ENCODE measurements around the gene SMARCAD1. TPM values are rescaled to one million over a fixed set of nuclear protein-coding genes. Genes with fewer than 3 reads are reported as not detected.

SMARCAD1 gene
- polyA plus RNA-seq, 1 of the 3 experiments (the other 2 are of a cell fraction), result 10.7 TPM

DNA sequence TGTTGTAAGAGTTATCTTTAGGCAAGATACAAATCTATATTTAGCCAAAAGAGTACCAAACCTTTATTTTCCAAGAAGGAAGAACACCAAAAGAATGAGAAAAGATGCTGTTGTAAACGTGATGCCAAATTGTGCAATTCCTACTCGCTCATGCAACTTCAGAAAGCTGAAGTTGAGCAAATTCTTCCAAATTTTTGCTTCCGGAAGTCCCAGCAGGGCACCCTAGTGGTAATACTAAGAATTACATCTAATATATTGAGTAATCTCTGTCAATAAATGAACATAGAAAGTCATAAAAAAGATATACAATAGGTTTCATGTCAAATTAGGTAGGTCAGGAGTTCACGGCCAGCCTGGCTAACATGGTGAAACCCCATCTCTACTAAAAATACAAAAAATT, 36.0 kb upstream of the SMARCAD1 start:
- Histone ChIP-seq H3K27me3 (ENCODE audit: insufficient read depth) (no peaks in the 10 kb centered on the region), H3K9me3 (no peaks in the 10 kb centered on the region), H3K4me1 (ENCODE audit: control insufficient read depth in 1 of 2, insufficient read depth in 2 of 2, low read depth in 1 of 2, low read length in 1 of 2) (peaks cover 0 to 3% of the 10 kb centered on the region in 2 experiments; a peak in 1 of 4 replicates), H3F3A (replicated peaks; ENCODE audit: insufficient read depth) (no peaks in the 10 kb centered on the region), H3K36me3 (replicated peaks in 1 of 2; ENCODE audit: control insufficient read depth in 1 of 2, insufficient read depth in 2 of 2, low read length in 1 of 2) (no peaks in the 10 kb centered on the region), H3K4me2 (no peak overlapping the region), H3K4me3 (ENCODE audit: low read depth in 2 of 2, low read length in 1 of 2) (no peak overlapping the region), H3K9me2 (no peaks in the 10 kb centered on the region), H3K79me2 (ENCODE audit: insufficient read depth) (no peaks in the 10 kb centered on the region), H3K27ac (ENCODE audit: low read depth in 2 of 2, low read length in 1 of 2) (no peak overlapping the region), H2AFZ (ENCODE audit: low read depth) (no peak overlapping the region), H3K9ac (no peak overlapping the region), H4K20me1 (ENCODE audit: insufficient read depth) (no peaks in the 10 kb centered on the region)
- ChIA-PET CTCF (interaction anchor here (0.9 to 1.5 kb wide), 3 partner anchors 13 to 25 kb away, joined by 3 to 4 read pairs (median 4); no protein-coding TSS in a partner anchor), POLR2A (no interaction called here)
- TF ChIP-seq JUND (IDR thresholded peaks at IDR 0.05), result no peak
- TF ChIP-seq, protein P1, sequence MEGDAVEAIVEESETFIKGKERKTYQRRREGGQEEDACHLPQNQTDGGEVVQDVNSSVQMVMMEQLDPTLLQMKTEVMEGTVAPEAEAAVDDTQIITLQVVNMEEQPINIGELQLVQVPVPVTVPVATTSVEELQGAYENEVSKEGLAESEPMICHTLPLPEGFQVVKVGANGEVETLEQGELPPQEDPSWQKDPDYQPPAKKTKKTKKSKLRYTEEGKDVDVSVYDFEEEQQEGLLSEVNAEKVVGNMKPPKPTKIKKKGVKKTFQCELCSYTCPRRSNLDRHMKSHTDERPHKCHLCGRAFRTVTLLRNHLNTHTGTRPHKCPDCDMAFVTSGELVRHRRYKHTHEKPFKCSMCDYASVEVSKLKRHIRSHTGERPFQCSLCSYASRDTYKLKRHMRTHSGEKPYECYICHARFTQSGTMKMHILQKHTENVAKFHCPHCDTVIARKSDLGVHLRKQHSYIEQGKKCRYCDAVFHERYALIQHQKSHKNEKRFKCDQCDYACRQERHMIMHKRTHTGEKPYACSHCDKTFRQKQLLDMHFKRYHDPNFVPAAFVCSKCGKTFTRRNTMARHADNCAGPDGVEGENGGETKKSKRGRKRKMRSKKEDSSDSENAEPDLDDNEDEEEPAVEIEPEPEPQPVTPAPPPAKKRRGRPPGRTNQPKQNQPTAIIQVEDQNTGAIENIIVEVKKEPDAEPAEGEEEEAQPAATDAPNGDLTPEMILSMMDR (IDR thresholded peaks at IDR 0.05), result peak; percentile 65
- DNase-seq, result peak; percentile 17
- 39% methylated on average over 4 of the region's 4 CpGs for WGBS (ENCODE audit: low lambda C conversion rate)

DNA sequence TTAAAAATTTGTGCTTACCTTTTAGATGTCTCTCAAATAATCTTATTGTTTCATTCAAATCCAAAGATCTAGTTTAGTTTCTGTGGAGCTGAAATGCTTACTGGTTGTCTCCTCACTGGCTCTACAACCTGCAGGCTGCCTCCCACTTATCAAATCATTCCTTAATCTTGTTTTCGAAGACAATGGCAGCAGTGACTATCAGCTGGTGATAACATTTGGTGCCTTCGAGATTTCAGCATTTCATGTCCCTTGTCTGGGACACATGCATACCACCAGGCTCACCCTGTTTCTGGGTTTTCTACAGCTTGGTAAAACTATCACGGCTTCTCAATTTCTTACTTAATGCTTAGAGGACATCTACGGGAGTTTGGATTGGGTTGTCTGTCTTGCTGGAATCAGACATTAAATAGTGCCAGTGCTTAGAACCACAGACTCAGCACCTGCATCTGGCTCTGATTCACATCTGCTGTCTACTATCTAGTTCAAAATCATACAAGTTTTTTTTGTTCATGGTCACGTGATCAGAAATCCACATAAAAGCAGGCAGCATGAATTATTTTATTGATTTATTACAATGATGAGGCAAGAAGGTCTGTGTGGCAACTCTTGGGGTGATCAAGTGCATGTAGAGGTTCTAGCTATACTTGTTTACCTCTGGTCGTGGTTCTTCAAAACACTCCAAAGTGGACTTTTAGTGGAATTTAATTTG, 32.0 kb upstream of the SMARCAD1 start:
- CTCF ChIA-PET, result interaction anchor here (1.0 to 1.2 kb wide), 2 partner anchors 9 to 13 kb away, joined by 3 to 4 read pairs; no protein-coding TSS in a partner anchor

More for the DNA sequence above, 32.0 kb upstream of the SMARCAD1 start:
- H3F3A ChIP-seq (replicated peaks; ENCODE audit: insufficient read depth), result no peaks in the 10 kb centered on the region
- H3K79me2 ChIP-seq (ENCODE audit: insufficient read depth), result no peaks in the 10 kb centered on the region
- H3K9me2 ChIP-seq, result no peaks in the 10 kb centered on the region
- H2AFZ ChIP-seq (ENCODE audit: low read depth), result no peak overlapping the region
- peaks cover 0 to 3% of the 10 kb centered on the region in 2 experiments; a peak in 1 of 4 replicates for H3K4me1 ChIP-seq (ENCODE audit: control insufficient read depth in 1 of 2, insufficient read depth in 2 of 2, low read depth in 1 of 2, low read length in 1 of 2)
- no peak overlapping the region for H3K4me2 ChIP-seq
- no peaks in the 10 kb centered on the region for H3K27me3 ChIP-seq (ENCODE audit: insufficient read depth)
- 28% methylated on average over 6 of the region's 6 CpGs for WGBS (ENCODE audit: low lambda C conversion rate)
- POLR2A ChIA-PET, result no interaction called here
- H3K27ac ChIP-seq (ENCODE audit: low read depth in 2 of 2, low read length in 1 of 2), result peak overlapping the region in 1 of 2 experiments; percentile 51; a peak in 1 of 4 replicates
- H3K9ac ChIP-seq, result no peak overlapping the region
- H3K9me3 ChIP-seq, result no peaks in the 10 kb centered on the region
- H3K4me3 ChIP-seq (ENCODE audit: low read depth in 2 of 2, low read length in 1 of 2), result no peak overlapping the region
- DNase-seq, result peak; percentile 19
- H4K20me1 ChIP-seq (ENCODE audit: insufficient read depth), result no peaks in the 10 kb centered on the region
- no peaks in the 10 kb centered on the region for H3K36me3 ChIP-seq (replicated peaks in 1 of 2; ENCODE audit: control insufficient read depth in 1 of 2, insufficient read depth in 2 of 2, low read length in 1 of 2)
- no peak for TF ChIP-seq MEF2A (IDR thresholded peaks at IDR 0.05; ENCODE audit: borderline replicate concordance, low read depth)
- no peak for TF ChIP-seq RAD21 (IDR thresholded peaks at IDR 0.05; ENCODE audit: low read length)
- TF ChIP-seq JUND (IDR thresholded peaks at IDR 0.05), result no peak
- TF ChIP-seq ELF1 (IDR thresholded peaks at IDR 0.05), result no peak
- TF ChIP-seq, protein P2, sequence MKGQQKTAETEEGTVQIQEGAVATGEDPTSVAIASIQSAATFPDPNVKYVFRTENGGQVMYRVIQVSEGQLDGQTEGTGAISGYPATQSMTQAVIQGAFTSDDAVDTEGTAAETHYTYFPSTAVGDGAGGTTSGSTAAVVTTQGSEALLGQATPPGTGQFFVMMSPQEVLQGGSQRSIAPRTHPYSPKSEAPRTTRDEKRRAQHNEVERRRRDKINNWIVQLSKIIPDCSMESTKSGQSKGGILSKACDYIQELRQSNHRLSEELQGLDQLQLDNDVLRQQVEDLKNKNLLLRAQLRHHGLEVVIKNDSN (IDR thresholded peaks at IDR 0.05; ENCODE audit: borderline replicate concordance, low read depth), result no peak
- TF ChIP-seq MXI1 (IDR thresholded peaks at IDR 0.05; ENCODE audit: low read depth, low read length), result no peak
- TF ChIP-seq YY1 (IDR thresholded peaks at IDR 0.05; ENCODE audit: low read depth), result no peak
- no peak for TF ChIP-seq EZH2phosphoT487 (IDR thresholded peaks at IDR 0.05; ENCODE audit: borderline replicate concordance, low read depth)
- TF ChIP-seq, protein P3, sequence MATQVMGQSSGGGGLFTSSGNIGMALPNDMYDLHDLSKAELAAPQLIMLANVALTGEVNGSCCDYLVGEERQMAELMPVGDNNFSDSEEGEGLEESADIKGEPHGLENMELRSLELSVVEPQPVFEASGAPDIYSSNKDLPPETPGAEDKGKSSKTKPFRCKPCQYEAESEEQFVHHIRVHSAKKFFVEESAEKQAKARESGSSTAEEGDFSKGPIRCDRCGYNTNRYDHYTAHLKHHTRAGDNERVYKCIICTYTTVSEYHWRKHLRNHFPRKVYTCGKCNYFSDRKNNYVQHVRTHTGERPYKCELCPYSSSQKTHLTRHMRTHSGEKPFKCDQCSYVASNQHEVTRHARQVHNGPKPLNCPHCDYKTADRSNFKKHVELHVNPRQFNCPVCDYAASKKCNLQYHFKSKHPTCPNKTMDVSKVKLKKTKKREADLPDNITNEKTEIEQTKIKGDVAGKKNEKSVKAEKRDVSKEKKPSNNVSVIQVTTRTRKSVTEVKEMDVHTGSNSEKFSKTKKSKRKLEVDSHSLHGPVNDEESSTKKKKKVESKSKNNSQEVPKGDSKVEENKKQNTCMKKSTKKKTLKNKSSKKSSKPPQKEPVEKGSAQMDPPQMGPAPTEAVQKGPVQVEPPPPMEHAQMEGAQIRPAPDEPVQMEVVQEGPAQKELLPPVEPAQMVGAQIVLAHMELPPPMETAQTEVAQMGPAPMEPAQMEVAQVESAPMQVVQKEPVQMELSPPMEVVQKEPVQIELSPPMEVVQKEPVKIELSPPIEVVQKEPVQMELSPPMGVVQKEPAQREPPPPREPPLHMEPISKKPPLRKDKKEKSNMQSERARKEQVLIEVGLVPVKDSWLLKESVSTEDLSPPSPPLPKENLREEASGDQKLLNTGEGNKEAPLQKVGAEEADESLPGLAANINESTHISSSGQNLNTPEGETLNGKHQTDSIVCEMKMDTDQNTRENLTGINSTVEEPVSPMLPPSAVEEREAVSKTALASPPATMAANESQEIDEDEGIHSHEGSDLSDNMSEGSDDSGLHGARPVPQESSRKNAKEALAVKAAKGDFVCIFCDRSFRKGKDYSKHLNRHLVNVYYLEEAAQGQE (IDR thresholded peaks at IDR 0.05; ENCODE audit: low read depth, low read length), result no peak
